H1 (cell line): ENCODE measurements around the gene TMOD4. TPM values are rescaled to one million over a fixed set of nuclear protein-coding genes. Genes with fewer than 3 reads are reported as not detected.

Experiments used
- CTCF ChIA-PET: fragments of 300-600 bp; sonication (Branson Sonifier 250); formaldehyde crosslinking; loops from one replicate; lab custom pipeline; 2021; ENCODE audit not compliant: partially characterized antibody; lab: Charles Lee
- POLR2A ChIA-PET: fragments of 300-600 bp; sonication (Branson Sonifier 250); formaldehyde crosslinking; loops from one replicate; lab custom pipeline; 2021; ENCODE audit warnings: inconsistent platforms; ENCODE audit not compliant: partially characterized antibody; lab: Charles Lee
- DNase-seq, 2 experiments: peaks; one replicate each; pipeline versions ENCODE4 v3.0.0 to v3.0.0-alpha.2; 2010 to 2022; ENCODE audit warnings: low spot score in 2 of 2, low read depth in 1 of 2, mixed read lengths in 1 of 2
- FAIRE-seq: peaks from 2 replicates; lab custom pipeline; 2011; peaks lifted over from hg19 to GRCh38; lab: Jason Lieb, UNC
- H2AFZ ChIP-seq: 2 replicates; pipeline ENCODE4 v1.8.1; 2012; ENCODE audit warnings: low read length, inconsistent platforms
- H2AK5ac ChIP-seq: 2 replicates; pipeline ENCODE4 v1.6.1; 2013; ENCODE audit warnings: low read depth, low read length
- H2BK120ac ChIP-seq: replicated peaks from 2 replicates; pipeline ENCODE3; 2013; ENCODE audit warnings: low read depth, low read length, inconsistent platforms
- H2BK12ac ChIP-seq: 2 replicates; pipeline ENCODE4 v1.6.1; 2013; ENCODE audit warnings: low read depth, low read length
- H2BK15ac ChIP-seq: 2 replicates; pipeline ENCODE4 v1.6.1; 2013; ENCODE audit warnings: low read length
- H2BK20ac ChIP-seq: 2 replicates; pipeline ENCODE4 v1.6.1; 2013; ENCODE audit warnings: low read length
- H2BK5ac ChIP-seq: 2 replicates; pipeline ENCODE4 v1.6.1; 2013; ENCODE audit warnings: low read depth, low read length
- H3K14ac ChIP-seq: 2 replicates; pipeline ENCODE4 v1.6.1; 2013; ENCODE audit warnings: inconsistent platforms; ENCODE audit not compliant: insufficient read length
- H3K18ac ChIP-seq: 2 replicates; pipeline ENCODE4 v1.6.1; 2013; ENCODE audit warnings: low read length; ENCODE audit errors: extremely low read depth
- H3K23ac ChIP-seq: 2 replicates; pipeline ENCODE4 v1.6.1; 2013; ENCODE audit warnings: inconsistent platforms; ENCODE audit not compliant: insufficient read length
- H3K23me2 ChIP-seq: 2 replicates; pipeline ENCODE4 v1.6.1; 2013; ENCODE audit warnings: low read depth, low read length
- H3K27ac ChIP-seq: 2 replicates; pipeline ENCODE4 v1.6.1; 2011; ENCODE audit warnings: low read depth, low read length, inconsistent platforms
- H3K27me3 ChIP-seq, 4 experiments: replicated peaks in 1 of 4; 1 replicate in 1 of 4; 2 replicates in 3 of 4; pipeline versions ENCODE4 v1.6.1 to v1.8.1; 2011 to 2013; ENCODE audit warnings: low read length in 3 of 4, mild to moderate bottlenecking in 3 of 4, inconsistent platforms in 2 of 4, mixed read lengths in 2 of 4, moderate library complexity in 1 of 4; ENCODE audit not compliant: control insufficient read depth in 3 of 4, insufficient read depth in 3 of 4; ENCODE audit errors: extremely low read depth in 1 of 4
- H3K36me3 ChIP-seq, 4 experiments: 2 replicates each; pipeline versions ENCODE4 v1.6.1 to v1.8.1; 2011 to 2013; ENCODE audit warnings: mild to moderate bottlenecking in 4 of 4, low read length in 3 of 4, moderate library complexity in 2 of 4, control low read depth in 1 of 4, inconsistent platforms in 1 of 4; ENCODE audit not compliant: insufficient read depth in 4 of 4, control insufficient read depth in 2 of 4
- H3K4ac ChIP-seq: replicated peaks from 2 replicates; pipeline ENCODE3; 2013; ENCODE audit warnings: low read length, low read depth, mixed read lengths, inconsistent platforms; ENCODE audit not compliant: insufficient read length
- H3K4me1 ChIP-seq, 4 experiments: replicated peaks in 1 of 4; 1 replicate in 1 of 4; 2 replicates in 3 of 4; pipeline versions ENCODE4 v1.6.1 to v1.8.1; 2011 to 2013; ENCODE audit warnings: low read length in 3 of 4, inconsistent platforms in 2 of 4, mixed read lengths in 1 of 4; ENCODE audit not compliant: insufficient read depth in 4 of 4, control insufficient read depth in 3 of 4
- H3K4me2 ChIP-seq, 2 experiments: 2 replicates each; pipeline versions ENCODE4 v1.6.1 to v1.8.1; 2011 to 2013; ENCODE audit warnings: low read depth in 2 of 2, low read length in 2 of 2, control low read depth in 1 of 2, inconsistent platforms in 1 of 2, mild to moderate bottlenecking in 1 of 2; ENCODE audit not compliant: insufficient read depth in 1 of 2
- H3K4me3 ChIP-seq, 4 experiments: fragments of 200-600, 300-600 bp in 1 of 4; sonication (generic), shearing (Covaris generic), sonication (Bioruptor Twin) in 1 of 4; 2 replicates each; pipeline versions ENCODE4 v1.5.1 to v1.8.1; 2011 to 2016; ENCODE audit warnings: low read length in 4 of 4, low read depth in 3 of 4, control low read depth in 2 of 4, inconsistent platforms in 2 of 4, mild to moderate bottlenecking in 2 of 4, mixed read lengths in 1 of 4, moderate library complexity in 1 of 4; ENCODE audit not compliant: insufficient read depth in 2 of 4; ENCODE audit errors: extremely low read depth in 1 of 4
- H3K56ac ChIP-seq: replicated peaks from 2 replicates; pipeline ENCODE3; 2013; ENCODE audit warnings: low read depth, mild to moderate bottlenecking, mixed read lengths, low read length, inconsistent platforms; ENCODE audit not compliant: insufficient read length
- H3K79me1 ChIP-seq: 2 replicates; pipeline ENCODE4 v1.6.1; 2013; ENCODE audit warnings: low read depth, low read length, control low read depth
- H3K79me2 ChIP-seq, 2 experiments: 2 replicates each; pipeline versions ENCODE4 v1.6.1 to v1.8.1; 2012 to 2013; ENCODE audit warnings: low read length in 2 of 2, mild to moderate bottlenecking in 2 of 2, inconsistent platforms in 1 of 2; ENCODE audit not compliant: insufficient read depth in 2 of 2, control insufficient read depth in 1 of 2
- H3K9ac ChIP-seq, 4 experiments: replicated peaks in 1 of 4; 1 replicate in 1 of 4; 2 replicates in 3 of 4; pipeline versions ENCODE4 v1.6.1 to v1.8.1; 2011 to 2013; ENCODE audit warnings: low read depth in 3 of 4, low read length in 3 of 4, control low read depth in 2 of 4, mild to moderate bottlenecking in 2 of 4, moderate library complexity in 2 of 4, inconsistent platforms in 1 of 4; ENCODE audit errors: extremely low read depth in 1 of 4
- H3K9me3 ChIP-seq, 2 experiments: 2 replicates each; pipeline versions ENCODE4 v1.6.1 to v1.8.1; 2012 to 2013; ENCODE audit warnings: mild to moderate bottlenecking in 2 of 2, moderate library complexity in 2 of 2, control low read depth in 1 of 2, inconsistent platforms in 1 of 2, low read depth in 1 of 2, low read length in 1 of 2, mixed read lengths in 1 of 2; ENCODE audit not compliant: insufficient read depth in 2 of 2
- H4K20me1 ChIP-seq, 2 experiments: replicated peaks in 1 of 2; 2 replicates each; pipeline versions ENCODE3 to v1.8.1; 2011 to 2013; ENCODE audit warnings: inconsistent platforms in 2 of 2, low read length in 2 of 2, mild to moderate bottlenecking in 1 of 2; ENCODE audit not compliant: insufficient read depth in 2 of 2, control insufficient read depth in 1 of 2
- H4K5ac ChIP-seq: 2 replicates; pipeline ENCODE4 v1.6.1; 2013; ENCODE audit warnings: low read length, low read depth, mixed read lengths, inconsistent platforms; ENCODE audit not compliant: insufficient read length
- H4K8ac ChIP-seq: 2 replicates; pipeline ENCODE4 v1.8.0; 2013; ENCODE audit warnings: mild to moderate bottlenecking, moderate library complexity, low read length, inconsistent platforms; ENCODE audit not compliant: insufficient read depth; ENCODE audit errors: extremely low read depth
- H4K91ac ChIP-seq: replicated peaks from 2 replicates; pipeline ENCODE3; 2013; ENCODE audit warnings: low read length, mixed read lengths, inconsistent platforms; ENCODE audit not compliant: insufficient read length
- ASH2L ChIP-seq: fragments of 200-600, 300-600 bp; sonication (generic); IDR thresholded peaks from one replicate; pipeline ENCODE4 v1.7.1; 2017; ENCODE audit warnings: low read length
- BACH1 ChIP-seq: IDR thresholded peaks from 2 replicates; pipeline ENCODE4 v1.6.1; 2012; ENCODE audit warnings: low read length, improper control_type of control experiment
- CHD1 ChIP-seq: IDR thresholded peaks from 2 replicates; pipeline ENCODE4 v1.6.1; 2012; ENCODE audit warnings: low read depth, low read length, improper control_type of control experiment
- EGR1 ChIP-seq: IDR thresholded peaks from 2 replicates; pipeline ENCODE4 v1.6.1; 2011; ENCODE audit warnings: low read depth, low read length, borderline replicate concordance
- GABPA ChIP-seq: IDR thresholded peaks from 2 replicates; pipeline ENCODE4 v1.6.1; 2011; ENCODE audit warnings: mild to moderate bottlenecking, low read length, moderate library complexity, borderline replicate concordance; ENCODE audit not compliant: insufficient read depth
- KDM5A ChIP-seq: fragments of 200-600 bp; IDR thresholded peaks from 2 replicates; pipeline ENCODE4 v1.7.1; 2012; ENCODE audit warnings: mild to moderate bottlenecking, low read length, inconsistent platforms, mixed read lengths
- NANOG ChIP-seq: IDR thresholded peaks from 2 replicates; pipeline ENCODE4 v1.6.1; 2011; ENCODE audit warnings: low read length, low read depth, mild to moderate bottlenecking, inconsistent platforms; ENCODE audit not compliant: insufficient read depth, poor library complexity, severe bottlenecking
- POLR2A ChIP-seq, 2 experiments: IDR thresholded peaks; 1 replicate in 1 of 2; 2 replicates in 1 of 2; pipeline ENCODE4 v1.6.1; 2011; ENCODE audit warnings: low read depth in 2 of 2, low read length in 2 of 2, mild to moderate bottlenecking in 2 of 2; ENCODE audit errors: control extremely low read depth in 1 of 2
- SIN3A ChIP-seq, 2 experiments: IDR thresholded peaks in 1 of 2; conservative IDR thresholded peaks in 1 of 2; 2 replicates each; pipeline ENCODE4 v1.6.1; 2011 to 2012; ENCODE audit warnings: low read length in 2 of 2, improper control_type of control experiment in 1 of 2, low read depth in 1 of 2, mild to moderate bottlenecking in 1 of 2
- SIX5 ChIP-seq: IDR thresholded peaks from 2 replicates; pipeline ENCODE4 v1.6.1; 2011; ENCODE audit warnings: mild to moderate bottlenecking, low read depth, low read length
- SP4 ChIP-seq: IDR thresholded peaks from 2 replicates; pipeline ENCODE4 v1.6.1; 2012; ENCODE audit warnings: low read length, inconsistent platforms
- TAF7 ChIP-seq: optimal IDR thresholded peaks from 2 replicates; pipeline ENCODE3; 2011; ENCODE audit warnings: low read depth, mild to moderate bottlenecking, inconsistent platforms, low read length, moderate library complexity, borderline replicate concordance
- ZNF274 ChIP-seq: IDR thresholded peaks from 2 replicates; pipeline ENCODE4 v1.7.0; 2012; ENCODE audit warnings: low read length, borderline replicate concordance; ENCODE audit errors: extremely low read depth
- WGBS, 2 experiments: shearing (Covaris generic) in 1 of 2; methylation state at CpG; one replicate each; pipeline versions ENCODE4 v1.1.6 to v1.1.7; 2013 to 2015; ENCODE audit warnings: low lambda C conversion rate in 2 of 2, mixed read lengths in 2 of 2, inconsistent platforms in 1 of 2, low coverage in 1 of 2, missing lambda C conversion rate in 1 of 2; ENCODE audit not compliant: insufficient replicate concordance in 2 of 2, insufficient coverage in 1 of 2, insufficient read length in 1 of 2; ENCODE audit errors: extremely low coverage in 1 of 2, missing lambda C conversion rate in 1 of 2; 5-methylcytosine and 5-hydroxymethylcytosine counted together
- polyA plus RNA-seq, 7 experiments: library from polyadenylated mRNA; depleted of rRNA in 3 of 7; stranded (reverse) in 5 of 7; unstranded in 2 of 7; fragments of >200 nt in 5 of 7; fragments of 200-250 nt in 2 of 7; gene quantifications; 1 replicate in 5 of 7; 2 replicates in 1 of 7; 4 replicates in 1 of 7; pipeline versions ENCODE4 v1.2.1 to v1.2.3, GENCODE V29; 2011 to 2013; ENCODE audit warnings: missing spikeins in 2 of 7, mixed read lengths in 2 of 7
- total RNA-seq: library from RNA; stranded (reverse); fragmentation: NEBNext Ultra II Directional; extraction: Animal tissue kit (Norgen Biotek cat#: 25700); gene quantifications from 2 replicates; pipeline ENCODE4 v1.2.1, GENCODE V29; 2021

The TMOD4 gene
- total and polyA plus RNA-seq, 2 of the 8 experiments (the other 6 are each of a cell fraction or from before 2014, with no cell fraction given): 0.42 TPM; not detected in 1

GRCh38 chr1:151184211-151184610 lies 8.4 kb upstream of the TMOD4 start:
- no peak overlapping the region for H2BK20ac ChIP-seq
- H4K91ac ChIP-seq: no peak overlapping the region
- H3K56ac ChIP-seq: no peak overlapping the region
- CTCF ChIA-PET: interaction anchor here (0.7 to 2.8 kb wide), 2 partner anchors 10 to 113 kb away, joined by 3 to 9 read pairs; partner anchors contain the start of gene GABPB2
- H3K79me1 ChIP-seq: peaks cover 3% of the 10 kb centered on the region; the same call in 1 of the 2 replicates
- H3K36me3 ChIP-seq: peaks cover 20 to 63% (median 46%) of the 10 kb centered on the region in 4 experiments
- H3K9me3 ChIP-seq: no peaks in the 10 kb centered on the region
- no peak overlapping the region for H3K14ac ChIP-seq
- no peak overlapping the region for H3K9ac ChIP-seq
- H3K79me2 ChIP-seq: peaks cover 7 to 28% of the 10 kb centered on the region in 2 experiments
- H3K23ac ChIP-seq: no peak overlapping the region
- H3K4me3 ChIP-seq: no peak overlapping the region
- POLR2A ChIA-PET: interaction anchor here (0.5 to 0.9 kb wide), 2 partner anchors 16 to 113 kb away, joined by 3 read pairs; no protein-coding TSS in a partner anchor
- FAIRE-seq (no peak), DNase-seq (no peak)
- no peaks in the 10 kb centered on the region for H3K4me1 ChIP-seq
- WGBS, 2 experiments: 96% methylated on average over 10 of the region's 10 CpGs; no CpG with 5 or more reads in 1 of the 2 experiments
- H3K4me2 ChIP-seq: no peak overlapping the region
- peaks cover 0 to 5% of the 10 kb centered on the region in 2 experiments for H4K20me1 ChIP-seq
- no peak overlapping the region for H2BK5ac ChIP-seq
- no peak overlapping the region for H4K5ac ChIP-seq
- H3K27ac ChIP-seq: no peak overlapping the region
- no peaks in the 10 kb centered on the region for H3K27me3 ChIP-seq
- no peak overlapping the region for H3K4ac ChIP-seq
- H2BK120ac ChIP-seq: no peak overlapping the region
- no peak overlapping the region for H2BK12ac ChIP-seq
- no peak overlapping the region for H3K18ac ChIP-seq
- no peak overlapping the region for H4K8ac ChIP-seq
- no peak overlapping the region for H2AFZ ChIP-seq
- no peak overlapping the region for H2AK5ac ChIP-seq
- H3K23me2 ChIP-seq: no peaks in the 10 kb centered on the region
- no peak overlapping the region for H2BK15ac ChIP-seq
- TF ChIP-seq BACH1 (no peak), TAF7 (no peak), ASH2L (no peak), SIN3A (conservative IDR thresholded peaks at IDR 0.05 in 1 of 2, IDR thresholded peaks at IDR 0.05 in 1 of 2; ENCODE audit: low read depth in 1 of 2, low read length in 2 of 2) (no peak), EGR1 (no peak), SIX5 (no peak), CHD1 (no peak), ZNF274 (no peak), SP4 (no peak), NANOG (no peak), GABPA (no peak), POLR2A (IDR thresholded peaks at IDR 0.05; ENCODE audit: control extremely low read depth in 1 of 2, low read depth in 2 of 2, low read length in 2 of 2) (no peak), KDM5A (no peak)
